AG09309 (cell line): ENCODE results near the gene TRAF3IP1.

Experiments used
- DNase-seq: peaks from one replicate; pipeline ENCODE4 v3.0.0-alpha.2; 2010; ENCODE audit warnings: low read depth
- H3K4me3 ChIP-seq: 2 replicates; pipeline ENCODE4 v1.5.1; 2011; ENCODE audit warnings: mild to moderate bottlenecking, low read depth, low read length, moderate library complexity; ENCODE audit not compliant: control insufficient read depth
- CTCF ChIP-seq: IDR thresholded peaks from 2 replicates; pipeline ENCODE4 v1.5.1; 2011; ENCODE audit warnings: mild to moderate bottlenecking, low read depth, low read length, inconsistent platforms; ENCODE audit not compliant: insufficient read depth, control insufficient read depth; ENCODE audit errors: missing control alignments

TRAF3IP1 gene

GRCh38 chr2:238389988-238390589, 69.8 kb downstream of the TRAF3IP1 start:
- DNase-seq = no peak
- TF ChIP-seq CTCF = no peak
- H3K4me3 ChIP-seq = no peak overlapping the region

GRCh38 chr2:238391042-238391689, 70.8 kb downstream of the TRAF3IP1 start:
- TF ChIP-seq CTCF = no peak

GRCh38 chr2:238396663-238397062, 76.3 kb downstream of the TRAF3IP1 start:
- no peak for DNase-seq
- TF ChIP-seq CTCF = no peak
- H3K4me3 ChIP-seq = no peak overlapping the region

More at GRCh38 chr2:238391042-238391689, 70.8 kb downstream of the TRAF3IP1 start:
- no peak overlapping the region for H3K4me3 ChIP-seq
- DNase-seq = no peak

- DNase-seq = no peak
- TF ChIP-seq CTCF = no peak
- no peak overlapping the region for H3K4me3 ChIP-seq
Measured at GRCh38 chr2:238397356-238397755, 77.0 kb downstream of the TRAF3IP1 start.

- DNase-seq = no peak
- no peak overlapping the region for H3K4me3 ChIP-seq
- TF ChIP-seq CTCF = no peak
Measured at GRCh38 chr2:238398577-238398976, 78.3 kb downstream of the TRAF3IP1 start.

- no peak for DNase-seq
- no peak overlapping the region for H3K4me3 ChIP-seq
- TF ChIP-seq CTCF = no peak
Measured at GRCh38 chr2:238399094-238399493, 78.8 kb downstream of the TRAF3IP1 start.
